ENCODE data around the gene TENT4A. TPM values are rescaled to one million over a fixed set of nuclear protein-coding genes. Genes with fewer than 3 reads are reported as not detected.

TENT4A gene
- total RNA-seq, 2 donors from 2014 or later: 54.7 to 59.4 TPM

GRCh38 chr5:6758236-6758635, 45.0 kb downstream of the TENT4A start:
- ATAC-seq (no peak), DNase-seq (no peak)
- no peaks in the 10 kb centered on the region for H3K9me3 ChIP-seq (ENCODE audit: control insufficient read depth, low read length, poor library complexity, severe bottlenecking)
- no peak overlapping the region for H3K27ac Mint-ChIP-seq
- H3K4me3 Mint-ChIP-seq: no peak overlapping the region
- H3K27me3 Mint-ChIP-seq: no peaks in the 10 kb centered on the region
- H3K36me3 Mint-ChIP-seq (ENCODE audit: low read depth): peaks cover 7% of the 10 kb centered on the region
- H3K4me1 Mint-ChIP-seq: no peaks in the 10 kb centered on the region

GRCh38 chr5:6758706-6759105, 45.5 kb downstream of the TENT4A start:
- Mint-ChIP-seq H3K4me3 (no peak overlapping the region), H3K36me3 (ENCODE audit: low read depth) (peaks cover 4% of the 10 kb centered on the region), H3K4me1 (no peaks in the 10 kb centered on the region), H3K27ac (peak overlapping the region; percentile 21), H3K27me3 (no peaks in the 10 kb centered on the region)
- no peak for DNase-seq
- H3K9me3 ChIP-seq (ENCODE audit: control insufficient read depth, low read length, poor library complexity, severe bottlenecking): no peaks in the 10 kb centered on the region
- ATAC-seq: no peak

- H3K9me3 ChIP-seq (ENCODE audit: control insufficient read depth, low read length, poor library complexity, severe bottlenecking): no peaks in the 10 kb centered on the region
- ATAC-seq (no peak), DNase-seq (no peak)
- Mint-ChIP-seq H3K4me3 (no peak overlapping the region), H3K27ac (peak overlapping the region; percentile 21), H3K4me1 (no peaks in the 10 kb centered on the region), H3K27me3 (no peaks in the 10 kb centered on the region), H3K36me3 (ENCODE audit: low read depth) (peaks cover 2% of the 10 kb centered on the region)
Measured at GRCh38 chr5:6759401-6759800, 46.2 kb downstream of the TENT4A start.

GRCh38 chr5:6759983-6760382, 46.8 kb downstream of the TENT4A start:
- Mint-ChIP-seq H3K27ac (peak overlapping the region; percentile 19), H3K36me3 (ENCODE audit: low read depth) (peaks cover 2% of the 10 kb centered on the region), H3K4me3 (no peak overlapping the region), H3K4me1 (no peaks in the 10 kb centered on the region), H3K27me3 (no peaks in the 10 kb centered on the region)
- DNase-seq: no peak
- H3K9me3 ChIP-seq (ENCODE audit: control insufficient read depth, low read length, poor library complexity, severe bottlenecking): no peaks in the 10 kb centered on the region
- ATAC-seq: no peak

GRCh38 chr5:6760686-6761085, 47.5 kb downstream of the TENT4A start:
- H3K27ac Mint-ChIP-seq: peak overlapping the region; percentile 19
- H3K4me1 Mint-ChIP-seq: peaks cover 3% of the 10 kb centered on the region
- no peaks in the 10 kb centered on the region for H3K9me3 ChIP-seq (ENCODE audit: control insufficient read depth, low read length, poor library complexity, severe bottlenecking)
- no peak for ATAC-seq
- no peaks in the 10 kb centered on the region for H3K27me3 Mint-ChIP-seq
- DNase-seq: no peak
- H3K36me3 Mint-ChIP-seq (ENCODE audit: low read depth): peaks cover 2% of the 10 kb centered on the region
- no peak overlapping the region for H3K4me3 Mint-ChIP-seq

GRCh38 chr5:6761333-6761732, 48.1 kb downstream of the TENT4A start:
- H3K9me3 ChIP-seq (ENCODE audit: control insufficient read depth, low read length, poor library complexity, severe bottlenecking): no peaks in the 10 kb centered on the region
- no peaks in the 10 kb centered on the region for H3K27me3 Mint-ChIP-seq

GRCh38 chr5:6762116-6762515, 48.9 kb downstream of the TENT4A start:
- ATAC-seq: no peak
- H3K4me1 Mint-ChIP-seq: peaks cover 3% of the 10 kb centered on the region
- H3K27ac Mint-ChIP-seq: no peak overlapping the region
- no peaks in the 10 kb centered on the region for H3K9me3 ChIP-seq (ENCODE audit: control insufficient read depth, low read length, poor library complexity, severe bottlenecking)
- no peaks in the 10 kb centered on the region for H3K36me3 Mint-ChIP-seq (ENCODE audit: low read depth)
- H3K4me3 Mint-ChIP-seq: no peak overlapping the region
- DNase-seq: no peak
- no peaks in the 10 kb centered on the region for H3K27me3 Mint-ChIP-seq

More at GRCh38 chr5:6761333-6761732, 48.1 kb downstream of the TENT4A start:
- no peak for DNase-seq
- no peak overlapping the region for H3K4me3 Mint-ChIP-seq
- ATAC-seq: no peak
- H3K36me3 Mint-ChIP-seq (ENCODE audit: low read depth): no peaks in the 10 kb centered on the region
- no peak overlapping the region for H3K27ac Mint-ChIP-seq
- H3K4me1 Mint-ChIP-seq: peaks cover 3% of the 10 kb centered on the region

- peaks cover 6% of the 10 kb centered on the region for H3K4me1 Mint-ChIP-seq
- ATAC-seq: no peak
- no peaks in the 10 kb centered on the region for H3K36me3 Mint-ChIP-seq (ENCODE audit: low read depth)
- no peaks in the 10 kb centered on the region for H3K27me3 Mint-ChIP-seq
- no peak overlapping the region for H3K27ac Mint-ChIP-seq
- no peak overlapping the region for H3K4me3 Mint-ChIP-seq
- no peak for DNase-seq
- no peaks in the 10 kb centered on the region for H3K9me3 ChIP-seq (ENCODE audit: control insufficient read depth, low read length, poor library complexity, severe bottlenecking)
Measured at GRCh38 chr5:6762697-6763096, 49.5 kb downstream of the TENT4A start.

- ATAC-seq (no peak), DNase-seq (no peak)
- H3K9me3 ChIP-seq (ENCODE audit: control insufficient read depth, low read length, poor library complexity, severe bottlenecking): no peaks in the 10 kb centered on the region
- peaks cover 6% of the 10 kb centered on the region for H3K4me1 Mint-ChIP-seq
- H3K4me3 Mint-ChIP-seq: no peak overlapping the region
- no peak overlapping the region for H3K27ac Mint-ChIP-seq
- H3K27me3 Mint-ChIP-seq: no peaks in the 10 kb centered on the region
- H3K36me3 Mint-ChIP-seq (ENCODE audit: low read depth): no peaks in the 10 kb centered on the region
Measured at GRCh38 chr5:6763191-6763590, 50.0 kb downstream of the TENT4A start.

GRCh38 chr5:6765612-6766525, 52.6 kb downstream of the TENT4A start:
- H3K4me3 Mint-ChIP-seq: no peak overlapping the region
- ATAC-seq (peak; percentile 80), DNase-seq (peak in 2 of 3 donors; percentile 43 to 48)
- no peaks in the 10 kb centered on the region for H3K36me3 Mint-ChIP-seq (ENCODE audit: low read depth)
- peaks cover 6% of the 10 kb centered on the region for H3K4me1 Mint-ChIP-seq
- H3K27ac Mint-ChIP-seq: no peak overlapping the region
- H3K9me3 ChIP-seq (ENCODE audit: control insufficient read depth, low read length, poor library complexity, severe bottlenecking): no peaks in the 10 kb centered on the region
- H3K27me3 Mint-ChIP-seq: no peaks in the 10 kb centered on the region

- no peak overlapping the region for H3K27ac Mint-ChIP-seq
- H3K9me3 ChIP-seq (ENCODE audit: control insufficient read depth, low read length, poor library complexity, severe bottlenecking): no peaks in the 10 kb centered on the region
- H3K4me1 Mint-ChIP-seq: peaks cover 6% of the 10 kb centered on the region
- H3K4me3 Mint-ChIP-seq: no peak overlapping the region
- DNase-seq (peak in 1 of 3 donors; percentile 26), ATAC-seq (peak; percentile 68)
- H3K36me3 Mint-ChIP-seq (ENCODE audit: low read depth): no peaks in the 10 kb centered on the region
- no peaks in the 10 kb centered on the region for H3K27me3 Mint-ChIP-seq
Measured at GRCh38 chr5:6766604-6767093, 53.4 kb downstream of the TENT4A start.

GRCh38 chr5:6767481-6768063, 54.3 kb downstream of the TENT4A start:
- H3K27me3 Mint-ChIP-seq: no peaks in the 10 kb centered on the region
- H3K27ac Mint-ChIP-seq: peak overlapping the region; percentile 62
- H3K36me3 Mint-ChIP-seq (ENCODE audit: low read depth): no peaks in the 10 kb centered on the region
- DNase-seq: no peak
- H3K9me3 ChIP-seq (ENCODE audit: control insufficient read depth, low read length, poor library complexity, severe bottlenecking): no peaks in the 10 kb centered on the region
- peaks cover 6% of the 10 kb centered on the region for H3K4me1 Mint-ChIP-seq
- H3K4me3 Mint-ChIP-seq: no peak overlapping the region
- no peak for ATAC-seq

- no peaks in the 10 kb centered on the region for H3K9me3 ChIP-seq (ENCODE audit: control insufficient read depth, low read length, poor library complexity, severe bottlenecking)
- Mint-ChIP-seq H3K36me3 (ENCODE audit: low read depth) (no peaks in the 10 kb centered on the region), H3K4me1 (peaks cover 6% of the 10 kb centered on the region), H3K4me3 (no peak overlapping the region), H3K27me3 (no peaks in the 10 kb centered on the region), H3K27ac (no peak overlapping the region)
- DNase-seq (no peak), ATAC-seq (no peak)
Measured at GRCh38 chr5:6768590-6769230, 55.5 kb downstream of the TENT4A start.
